IMR-90 (cell line): ENCODE data around the gene FAM53B. TPM values are rescaled to one million over a fixed set of nuclear protein-coding genes. Genes with fewer than 3 reads are reported as not detected.

Source experiments
- ATAC-seq: fragments of 200-7000 bp; cut with Tn5 transposase; 2 replicates; pipeline ENCODE4 v1.9.1; 2020; ENCODE audit warnings: low read depth, mild to moderate bottlenecking, moderate library complexity
- BruUV-seq: library from RNA; stranded (reverse); fragments of 400-500 nt; replicated peaks from 2 replicates; lab custom pipeline; 2021; lab: Mats Ljungman, UMichigan
- CTCF ChIA-PET: fragments of 300-600 bp; formaldehyde crosslinking; extraction: SDS; loops from one replicate; lab custom pipeline; 2021; ENCODE audit warnings: antibody characterized with exemption; lab: Yijun Ruan, JAX
- POLR2A ChIA-PET: fragments of 300-600 bp; sonication (Branson Sonifier 250); formaldehyde crosslinking; loops from one replicate; lab custom pipeline; 2022; ENCODE audit warnings: antibody characterized with exemption; ENCODE audit not compliant: unreplicated experiment; lab: Charles Lee
- DNase-seq: peaks from one replicate; pipeline ENCODE4 v3.0.0; 2013
- H2AFZ ChIP-seq: replicated peaks from 2 replicates; pipeline ENCODE3; 2013; ENCODE audit warnings: low read length, mild to moderate bottlenecking; ENCODE audit not compliant: poor library complexity
- H2AK5ac ChIP-seq: 2 replicates; pipeline ENCODE4 v1.6.1; 2013; ENCODE audit warnings: low read depth, low read length, inconsistent platforms
- H2AK9ac ChIP-seq: replicated peaks from 2 replicates; pipeline ENCODE3; 2013; ENCODE audit warnings: mild to moderate bottlenecking, low read depth, low read length, moderate library complexity; ENCODE audit not compliant: poor library complexity
- H2BK120ac ChIP-seq: 2 replicates; pipeline ENCODE4 v1.6.1; 2013; ENCODE audit warnings: low read depth, low read length, inconsistent platforms
- H2BK15ac ChIP-seq: 3 replicates; pipeline ENCODE4 v1.6.1; 2013; ENCODE audit warnings: low read depth, low read length, inconsistent platforms
- H2BK20ac ChIP-seq: 2 replicates; pipeline ENCODE4 v1.6.1; 2013; ENCODE audit warnings: low read depth, mild to moderate bottlenecking, inconsistent platforms, low read length, moderate library complexity
- H2BK5ac ChIP-seq: 2 replicates; pipeline ENCODE4 v1.6.1; 2013; ENCODE audit warnings: mild to moderate bottlenecking, low read depth, low read length, inconsistent platforms; ENCODE audit not compliant: poor library complexity, severe bottlenecking
- H3K14ac ChIP-seq: replicated peaks from 2 replicates; pipeline ENCODE4 v1.6.1; 2013; ENCODE audit warnings: low read depth, low read length, inconsistent platforms
- H3K18ac ChIP-seq: 2 replicates; pipeline ENCODE4 v1.6.1; 2013; ENCODE audit warnings: low read depth, low read length, control low read depth
- H3K23ac ChIP-seq: 2 replicates; pipeline ENCODE4 v1.6.1; 2013; ENCODE audit warnings: low read depth, low read length, inconsistent platforms
- H3K27ac ChIP-seq: 2 replicates; pipeline ENCODE4 v1.5.1; 2013; ENCODE audit warnings: mild to moderate bottlenecking, control low read depth, low read length; ENCODE audit not compliant: insufficient read depth
- H3K27me3 ChIP-seq: 2 replicates; pipeline ENCODE4 v1.6.1; 2013; ENCODE audit warnings: low read length; ENCODE audit not compliant: control insufficient read depth, insufficient read depth
- H3K36me3 ChIP-seq: 2 replicates; pipeline ENCODE4 v1.6.1; 2013; ENCODE audit warnings: low read length, mixed read lengths; ENCODE audit not compliant: control insufficient read depth, insufficient read depth
- H3K4ac ChIP-seq: 2 replicates; pipeline ENCODE4 v1.6.1; 2013; ENCODE audit warnings: low read depth, low read length, inconsistent platforms
- H3K4me1 ChIP-seq: 2 replicates; pipeline ENCODE4 v1.6.1; 2013; ENCODE audit warnings: low read length, mixed read lengths; ENCODE audit not compliant: control insufficient read depth, insufficient read depth
- H3K4me2 ChIP-seq: 2 replicates; pipeline ENCODE4 v1.6.1; 2013; ENCODE audit warnings: low read depth, mild to moderate bottlenecking, control low read depth, low read length, moderate library complexity
- H3K4me3 ChIP-seq: 2 replicates; pipeline ENCODE4 v1.5.1; 2013; ENCODE audit warnings: low read depth, mild to moderate bottlenecking, control low read depth, low read length, moderate library complexity; ENCODE audit not compliant: insufficient read depth
- H3K56ac ChIP-seq: 2 replicates; pipeline ENCODE4 v1.6.1; 2013; ENCODE audit warnings: low read length, inconsistent platforms; ENCODE audit not compliant: insufficient read depth; ENCODE audit errors: extremely low read depth
- H3K79me1 ChIP-seq, 2 experiments: 2 replicates each; pipeline ENCODE4 v1.6.1; 2013; ENCODE audit warnings: low read length in 2 of 2, inconsistent platforms in 1 of 2, low read depth in 1 of 2
- H3K9ac ChIP-seq: 2 replicates; pipeline ENCODE4 v1.6.1; 2013; ENCODE audit warnings: low read depth, low read length, control low read depth
- H3K9me1 ChIP-seq: 2 replicates; pipeline ENCODE4 v1.6.1; 2013; ENCODE audit warnings: low read length, inconsistent platforms; ENCODE audit not compliant: insufficient read depth
- H3K9me3 ChIP-seq: 2 replicates; pipeline ENCODE4 v1.6.1; 2013; ENCODE audit warnings: low read length; ENCODE audit not compliant: control insufficient read depth, insufficient read depth
- H4K20me1 ChIP-seq: 2 replicates; pipeline ENCODE4 v1.6.1; 2013; ENCODE audit warnings: low read length, inconsistent platforms; ENCODE audit not compliant: insufficient read depth
- H4K5ac ChIP-seq: 2 replicates; pipeline ENCODE4 v1.6.1; 2013; ENCODE audit warnings: mild to moderate bottlenecking, low read depth, low read length, control low read depth
- H4K8ac ChIP-seq, 2 experiments: 2 replicates each; pipeline ENCODE4 v1.6.1; 2013; ENCODE audit warnings: low read depth in 2 of 2, low read length in 2 of 2, control low read depth in 1 of 2, inconsistent platforms in 1 of 2
- H4K91ac ChIP-seq: 2 replicates; pipeline ENCODE4 v1.6.1; 2013; ENCODE audit warnings: low read depth, low read length, inconsistent platforms; ENCODE audit not compliant: insufficient read depth
- BHLHE40 ChIP-seq: fragments of 150-350 bp; IDR thresholded peaks from 2 replicates; pipeline ENCODE4 v1.6.1; 2016; ENCODE audit warnings: mild to moderate bottlenecking, low read depth, low read length
- CEBPB ChIP-seq: IDR thresholded peaks from 2 replicates; pipeline ENCODE4 v1.6.1; 2012; ENCODE audit warnings: low read depth, low read length, improper control_type of control experiment
- CHD1 ChIP-seq: IDR thresholded peaks from 2 replicates; pipeline ENCODE4 v1.6.1; 2012; ENCODE audit warnings: low read depth, low read length, improper control_type of control experiment
- CTCF ChIP-seq: conservative IDR thresholded peaks from 2 replicates; pipeline ENCODE4 v1.5.1; 2012; ENCODE audit warnings: mild to moderate bottlenecking, low read depth, low read length, improper control_type of control experiment
- ELK1 ChIP-seq: fragments of 150-350 bp; IDR thresholded peaks from 2 replicates; pipeline ENCODE4 v1.6.1; 2016; ENCODE audit warnings: low read depth, mild to moderate bottlenecking, low read length, moderate library complexity, borderline replicate concordance
- FOS ChIP-seq: fragments of 150-350 bp; IDR thresholded peaks from 2 replicates; pipeline ENCODE4 v1.6.1; 2016; ENCODE audit warnings: low read depth, low read length
- MAFK ChIP-seq: IDR thresholded peaks from 2 replicates; pipeline ENCODE4 v1.6.1; 2012; ENCODE audit warnings: low read depth, low read length, improper control_type of control experiment
- MAZ ChIP-seq: IDR thresholded peaks from 2 replicates; pipeline ENCODE4 v1.6.1; 2012; ENCODE audit warnings: low read depth, mild to moderate bottlenecking, low read length, improper control_type of control experiment, moderate library complexity, borderline replicate concordance
- MXI1 ChIP-seq: IDR thresholded peaks from 2 replicates; pipeline ENCODE4 v1.6.1; 2012; ENCODE audit warnings: low read depth, mild to moderate bottlenecking, low read length, moderate library complexity, borderline replicate concordance
- NFE2L2 ChIP-seq: fragments of 150-350 bp; IDR thresholded peaks from 2 replicates; pipeline ENCODE4 v1.6.1; 2016; ENCODE audit warnings: low read depth, mild to moderate bottlenecking, low read length
- POLR2A ChIP-seq: IDR thresholded peaks from 2 replicates; pipeline ENCODE4 v1.6.1; 2012; ENCODE audit warnings: mild to moderate bottlenecking, low read depth, low read length
- RAD21 ChIP-seq: IDR thresholded peaks from 2 replicates; pipeline ENCODE4 v1.6.1; 2012; ENCODE audit warnings: low read length, improper control_type of control experiment
- RCOR1 ChIP-seq: IDR thresholded peaks from 2 replicates; pipeline ENCODE4 v1.6.1; 2012; ENCODE audit warnings: mild to moderate bottlenecking, low read length, improper control_type of control experiment; ENCODE audit not compliant: insufficient replicate concordance
- RFX5 ChIP-seq: IDR thresholded peaks from 2 replicates; pipeline ENCODE4 v1.8.0; 2012; ENCODE audit warnings: low read depth, mild to moderate bottlenecking, low read length, moderate library complexity
- SMC3 ChIP-seq: fragments of 150-350 bp; IDR thresholded peaks from 2 replicates; pipeline ENCODE4 v1.6.1; 2016; ENCODE audit warnings: low read depth, mild to moderate bottlenecking, antibody characterized with exemption, low read length, moderate library complexity
- USF2 ChIP-seq: fragments of 150-350 bp; IDR thresholded peaks from 2 replicates; pipeline ENCODE4 v1.6.1; 2017; ENCODE audit warnings: mild to moderate bottlenecking, antibody characterized with exemption, low read length, low read depth
- WGBS, 2 experiments: methylation state at CpG; one replicate each; pipeline versions ENCODE4 v1.1.5 to v1.1.7; 2013; ENCODE audit warnings: missing lambda C conversion rate in 2 of 2; ENCODE audit not compliant: insufficient read length in 1 of 2; ENCODE audit errors: extremely low coverage in 2 of 2; 5-methylcytosine and 5-hydroxymethylcytosine counted together
- dilution Hi-C: fragments of 300-500 bp; cut with HindIII; formaldehyde crosslinking; loops from one replicate; pipeline ENCODE4 v1.14.3; 2018; ENCODE audit warnings: low sequenced_read_pairs; ENCODE audit not compliant: unreplicated experiment
- in situ Hi-C: fragments of 300-500 bp; cut with MboI; formaldehyde crosslinking; loops from 3 replicates; pipeline ENCODE4 v1.14.3; 2019; ENCODE audit warnings: low sequenced_read_pairs, inconsistent platforms, mixed read lengths
- intact Hi-C: fragments of 100-400 bp; cut with micrococcal nuclease; formaldehyde crosslinking; loops from 2 replicates; pipeline ENCODE4 v1.10.0; 2022
- polyA plus RNA-seq, 3 experiments: library from polyadenylated mRNA; depleted of rRNA; stranded (reverse); fragments of >200 nt; gene quantifications; 2 replicates each; pipeline ENCODE4 v1.2.3, GENCODE V29; 2012; ENCODE audit warnings: low replicate concordance in 1 of 3
- total RNA-seq: library from RNA; depleted of rRNA; stranded (reverse); fragments of >200 nt; gene quantifications from 2 replicates; pipeline ENCODE4 v1.2.3, GENCODE V29; 2012

The FAM53B gene
- total and polyA plus RNA-seq, 2 of the 4 experiments (the other 2 are of a cell fraction), result 3.8 to 5.7 TPM

- DNase-seq (no peak), ATAC-seq (no peak)
- Histone ChIP-seq H2AK9ac (no peak overlapping the region), H4K5ac (no peak overlapping the region), H3K56ac (no peak overlapping the region), H3K4me3 (no peak overlapping the region), H3K4ac (no peak overlapping the region), H4K8ac (no peak overlapping the region), H3K9me1 (peaks cover 14% of the 10 kb centered on the region; the same call in 1 of the 2 replicates), H3K27ac (no peak overlapping the region), H3K14ac (no peak overlapping the region), H3K9me3 (no peaks in the 10 kb centered on the region), H3K4me1 (peaks cover 31% of the 10 kb centered on the region), H3K23ac (no peak overlapping the region), H3K27me3 (no peaks in the 10 kb centered on the region), H2AK5ac (no peak overlapping the region), H2AFZ (no peak overlapping the region), H2BK15ac (no peak overlapping the region), H4K20me1 (peaks cover 3% of the 10 kb centered on the region; the same call in 1 of the 2 replicates), H3K36me3 (peaks cover 8% of the 10 kb centered on the region; the same call in 1 of the 2 replicates), H2BK20ac (no peak overlapping the region), H2BK120ac (no peak overlapping the region), H3K9ac (no peak overlapping the region), H3K18ac (no peak overlapping the region), H2BK5ac (no peak overlapping the region), H3K4me2 (no peak overlapping the region), H3K79me1 (0 out of 4 replicates have a peak, but pooled peaks cover 0 to 6% of the 10 kb centered on the region in 2 experiments), H4K91ac (no peak overlapping the region)
- intact Hi-C loops, result loop anchor here (5.0 kb wide), 1 partner anchor 38 kb away; the partner anchor contains the start of gene FAM53B
- in situ Hi-C loops, result no loop called here
- dilution Hi-C loops, result no loop called here
- ChIA-PET POLR2A (no interaction called here), CTCF (no interaction called here)
- no peak for TF ChIP-seq MAZ
- no peak for TF ChIP-seq USF2
- TF ChIP-seq NFE2L2, result no peak
- TF ChIP-seq RAD21, result no peak
- TF ChIP-seq BHLHE40, result no peak
- TF ChIP-seq MAFK, result no peak
- no peak for TF ChIP-seq CTCF
- TF ChIP-seq CHD1, result no peak
- no peak for TF ChIP-seq POLR2A
- TF ChIP-seq CEBPB, result no peak
- no peak for TF ChIP-seq ELK1
- no peak for TF ChIP-seq SMC3
- TF ChIP-seq FOS, result no peak
- no peak for TF ChIP-seq RCOR1
- no peak for TF ChIP-seq RFX5
- TF ChIP-seq MXI1, result no peak
- BruUV-seq, result no TSS peak
- 50% methylated on average over 2 of the region's 10 CpGs; no CpG with 5 or more reads in 1 of the 2 experiments for WGBS, 2 experiments
Observed at GRCh38 chr10:124703778-124704427, 40.3 kb downstream of the FAM53B start.
